SK-N-SH (cell line): ENCODE results near the gene TUBD1.

Source experiments
- CHD2 ChIP-seq: fragments of 150-350 bp; IDR thresholded peaks from 2 replicates; pipeline ENCODE4 v1.6.1; 2018; ENCODE audit warnings: low read length; ENCODE audit not compliant: partially characterized antibody
- MXI1 ChIP-seq: IDR thresholded peaks from 2 replicates; pipeline ENCODE4 v1.6.1; 2012; ENCODE audit warnings: mild to moderate bottlenecking, low read depth, low read length, improper control_type of control experiment
- NRF1 ChIP-seq: IDR thresholded peaks from 2 replicates; pipeline ENCODE4 v1.6.1; 2012; ENCODE audit warnings: low read depth, mild to moderate bottlenecking, low read length
- RFX5 ChIP-seq: IDR thresholded peaks from 2 replicates; pipeline ENCODE4 v1.6.1; 2012; ENCODE audit warnings: mild to moderate bottlenecking, improper control_type of control experiment, low read length
- RXRA ChIP-seq: IDR thresholded peaks from 2 replicates; pipeline ENCODE4 v1.4.0; 2012; ENCODE audit warnings: low read depth, mild to moderate bottlenecking, borderline replicate concordance
- TCF12 ChIP-seq: IDR thresholded peaks from 2 replicates; pipeline ENCODE4 v1.4.0; 2012
- YY1 ChIP-seq: IDR thresholded peaks from 2 replicates; pipeline ENCODE4 v1.4.0; 2012; ENCODE audit warnings: low read depth, mild to moderate bottlenecking
- TF ChIP-seq, protein P1 (sequence below): fragments of 200-600 bp; sonication (generic); IDR thresholded peaks from 2 replicates; pipeline ENCODE4 v1.6.1; 2017; ENCODE audit warnings: antibody characterized with exemption, mild to moderate bottlenecking, moderate library complexity
- TF ChIP-seq, protein P2 (sequence below): IDR thresholded peaks from 2 replicates; pipeline ENCODE4 v1.6.1; 2012; ENCODE audit warnings: mild to moderate bottlenecking, low read depth, low read length, moderate library complexity
- TF ChIP-seq, protein P3 (sequence below): fragments of 150-350 bp; IDR thresholded peaks from 2 replicates; pipeline ENCODE4 v1.6.1; 2017; ENCODE audit warnings: antibody characterized with exemption, low read length, low read depth, borderline replicate concordance

DNA sequence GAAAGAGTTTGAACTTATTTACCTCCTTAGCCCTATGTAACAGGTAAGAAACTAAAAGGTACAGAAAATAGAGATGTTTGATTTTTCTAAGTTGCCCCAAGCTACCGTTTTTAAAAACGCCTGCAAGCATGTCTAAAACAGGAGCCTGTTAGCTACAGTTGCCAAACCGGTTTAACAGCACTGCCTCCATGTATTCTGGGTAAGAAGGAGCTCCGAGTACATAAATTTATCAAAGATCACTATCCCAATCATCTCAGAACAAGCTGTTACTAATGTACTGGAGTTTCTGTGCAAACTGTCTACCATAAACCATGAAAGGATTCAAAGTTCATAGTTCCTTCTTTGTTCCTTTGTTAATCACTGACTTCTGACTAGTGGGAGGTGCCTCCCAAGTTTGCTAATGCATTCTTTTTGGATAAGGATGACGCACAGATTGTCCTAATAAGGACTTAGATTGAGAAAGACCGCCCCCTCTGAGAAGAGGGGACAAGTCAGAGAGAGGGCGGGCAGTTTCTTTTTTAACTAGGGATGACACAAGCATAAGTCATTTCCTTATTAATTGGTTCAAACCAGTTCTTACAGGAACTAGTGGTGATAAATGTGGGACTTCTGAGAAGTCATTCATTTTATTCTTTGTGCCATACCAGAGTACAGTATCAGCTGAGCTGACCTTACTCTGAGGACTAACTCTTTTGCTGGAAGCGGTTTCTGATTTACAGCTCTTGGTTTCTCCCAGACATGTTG, 55.3 kb downstream of the TUBD1 start:
- TF ChIP-seq, protein P1, sequence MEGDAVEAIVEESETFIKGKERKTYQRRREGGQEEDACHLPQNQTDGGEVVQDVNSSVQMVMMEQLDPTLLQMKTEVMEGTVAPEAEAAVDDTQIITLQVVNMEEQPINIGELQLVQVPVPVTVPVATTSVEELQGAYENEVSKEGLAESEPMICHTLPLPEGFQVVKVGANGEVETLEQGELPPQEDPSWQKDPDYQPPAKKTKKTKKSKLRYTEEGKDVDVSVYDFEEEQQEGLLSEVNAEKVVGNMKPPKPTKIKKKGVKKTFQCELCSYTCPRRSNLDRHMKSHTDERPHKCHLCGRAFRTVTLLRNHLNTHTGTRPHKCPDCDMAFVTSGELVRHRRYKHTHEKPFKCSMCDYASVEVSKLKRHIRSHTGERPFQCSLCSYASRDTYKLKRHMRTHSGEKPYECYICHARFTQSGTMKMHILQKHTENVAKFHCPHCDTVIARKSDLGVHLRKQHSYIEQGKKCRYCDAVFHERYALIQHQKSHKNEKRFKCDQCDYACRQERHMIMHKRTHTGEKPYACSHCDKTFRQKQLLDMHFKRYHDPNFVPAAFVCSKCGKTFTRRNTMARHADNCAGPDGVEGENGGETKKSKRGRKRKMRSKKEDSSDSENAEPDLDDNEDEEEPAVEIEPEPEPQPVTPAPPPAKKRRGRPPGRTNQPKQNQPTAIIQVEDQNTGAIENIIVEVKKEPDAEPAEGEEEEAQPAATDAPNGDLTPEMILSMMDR, result no peak
- peak; percentile 91 for TF ChIP-seq TCF12
- TF ChIP-seq YY1, result peak; percentile 14; the same call in 1 of the 2 replicates
- no peak for TF ChIP-seq RFX5
- TF ChIP-seq, protein P2, sequence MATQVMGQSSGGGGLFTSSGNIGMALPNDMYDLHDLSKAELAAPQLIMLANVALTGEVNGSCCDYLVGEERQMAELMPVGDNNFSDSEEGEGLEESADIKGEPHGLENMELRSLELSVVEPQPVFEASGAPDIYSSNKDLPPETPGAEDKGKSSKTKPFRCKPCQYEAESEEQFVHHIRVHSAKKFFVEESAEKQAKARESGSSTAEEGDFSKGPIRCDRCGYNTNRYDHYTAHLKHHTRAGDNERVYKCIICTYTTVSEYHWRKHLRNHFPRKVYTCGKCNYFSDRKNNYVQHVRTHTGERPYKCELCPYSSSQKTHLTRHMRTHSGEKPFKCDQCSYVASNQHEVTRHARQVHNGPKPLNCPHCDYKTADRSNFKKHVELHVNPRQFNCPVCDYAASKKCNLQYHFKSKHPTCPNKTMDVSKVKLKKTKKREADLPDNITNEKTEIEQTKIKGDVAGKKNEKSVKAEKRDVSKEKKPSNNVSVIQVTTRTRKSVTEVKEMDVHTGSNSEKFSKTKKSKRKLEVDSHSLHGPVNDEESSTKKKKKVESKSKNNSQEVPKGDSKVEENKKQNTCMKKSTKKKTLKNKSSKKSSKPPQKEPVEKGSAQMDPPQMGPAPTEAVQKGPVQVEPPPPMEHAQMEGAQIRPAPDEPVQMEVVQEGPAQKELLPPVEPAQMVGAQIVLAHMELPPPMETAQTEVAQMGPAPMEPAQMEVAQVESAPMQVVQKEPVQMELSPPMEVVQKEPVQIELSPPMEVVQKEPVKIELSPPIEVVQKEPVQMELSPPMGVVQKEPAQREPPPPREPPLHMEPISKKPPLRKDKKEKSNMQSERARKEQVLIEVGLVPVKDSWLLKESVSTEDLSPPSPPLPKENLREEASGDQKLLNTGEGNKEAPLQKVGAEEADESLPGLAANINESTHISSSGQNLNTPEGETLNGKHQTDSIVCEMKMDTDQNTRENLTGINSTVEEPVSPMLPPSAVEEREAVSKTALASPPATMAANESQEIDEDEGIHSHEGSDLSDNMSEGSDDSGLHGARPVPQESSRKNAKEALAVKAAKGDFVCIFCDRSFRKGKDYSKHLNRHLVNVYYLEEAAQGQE, result peak; percentile 84
- TF ChIP-seq CHD2, result no peak
- TF ChIP-seq NRF1, result no peak
- TF ChIP-seq RXRA, result peak; percentile 98
- TF ChIP-seq, protein P3, sequence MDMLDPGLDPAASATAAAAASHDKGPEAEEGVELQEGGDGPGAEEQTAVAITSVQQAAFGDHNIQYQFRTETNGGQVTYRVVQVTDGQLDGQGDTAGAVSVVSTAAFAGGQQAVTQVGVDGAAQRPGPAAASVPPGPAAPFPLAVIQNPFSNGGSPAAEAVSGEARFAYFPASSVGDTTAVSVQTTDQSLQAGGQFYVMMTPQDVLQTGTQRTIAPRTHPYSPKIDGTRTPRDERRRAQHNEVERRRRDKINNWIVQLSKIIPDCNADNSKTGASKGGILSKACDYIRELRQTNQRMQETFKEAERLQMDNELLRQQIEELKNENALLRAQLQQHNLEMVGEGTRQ, result no peak
- no peak for TF ChIP-seq MXI1
